AG04450 (cell line): ENCODE results near the gene OLFML1. TPM values are rescaled to one million over a fixed set of nuclear protein-coding genes. Genes with fewer than 3 reads are reported as not detected.

Experiments
- CTCF ChIA-PET: fragments of 300-600, 350-600 bp; formaldehyde crosslinking; extraction: SDS; loops from one replicate; lab custom pipeline; 2022; ENCODE audit warnings: antibody characterized with exemption, inconsistent platforms; lab: Charles Lee
- POLR2A ChIA-PET: fragments of 350-600 bp; formaldehyde crosslinking; extraction: SDS; loops from one replicate; lab custom pipeline; 2021; ENCODE audit warnings: antibody characterized with exemption, inconsistent platforms; lab: Yijun Ruan, JAX
- DNase-seq: peaks from one replicate; pipeline ENCODE4 v3.0.0-alpha.2; 2011; ENCODE audit warnings: low read depth, low spot score
- H3K27ac ChIP-seq: one replicate; pipeline ENCODE4 v1.5.1; 2012; ENCODE audit warnings: low read depth, low read length, control low read depth
- H3K27me3 ChIP-seq: one replicate; pipeline ENCODE4 v1.6.0; 2012; ENCODE audit warnings: low read length; ENCODE audit not compliant: control insufficient read depth, insufficient read depth
- H3K4me3 ChIP-seq: 2 replicates; pipeline ENCODE4 v1.5.1; 2011; ENCODE audit warnings: mild to moderate bottlenecking, low read depth, low read length, control low read depth
- H3K9me3 ChIP-seq: 2 replicates; pipeline ENCODE4 v1.5.1; 2012; ENCODE audit warnings: low read length; ENCODE audit not compliant: control insufficient read depth, insufficient read depth
- polyA plus RNA-seq: library from polyadenylated mRNA; depleted of rRNA; stranded (reverse); fragments of >200 nt; gene quantifications from 2 replicates; pipeline ENCODE4 v1.2.3, GENCODE V29; 2011
- TF ChIP-seq, protein P1 (sequence below): IDR thresholded peaks from 2 replicates; pipeline ENCODE4 v1.5.1; 2011; ENCODE audit warnings: low read depth, low read length, control low read depth, inconsistent platforms

OLFML1 gene
- polyA plus RNA-seq, 1 experiment, result 0.21 TPM

GRCh38 chr11:7494086-7494745 lies 8.9 kb downstream of the OLFML1 start:
- CTCF ChIA-PET, result no interaction called here

GRCh38 chr11:7495882-7496551 lies 10.7 kb downstream of the OLFML1 start:
- H3K9me3 ChIP-seq, result no peaks in the 10 kb centered on the region
- POLR2A ChIA-PET, result no interaction called here
- DNase-seq, result no peak
- CTCF ChIA-PET, result no interaction called here
- H3K4me3 ChIP-seq, result no peak overlapping the region
- no peak overlapping the region for H3K27ac ChIP-seq
- no peaks in the 10 kb centered on the region for H3K27me3 ChIP-seq
- TF ChIP-seq, protein P1, sequence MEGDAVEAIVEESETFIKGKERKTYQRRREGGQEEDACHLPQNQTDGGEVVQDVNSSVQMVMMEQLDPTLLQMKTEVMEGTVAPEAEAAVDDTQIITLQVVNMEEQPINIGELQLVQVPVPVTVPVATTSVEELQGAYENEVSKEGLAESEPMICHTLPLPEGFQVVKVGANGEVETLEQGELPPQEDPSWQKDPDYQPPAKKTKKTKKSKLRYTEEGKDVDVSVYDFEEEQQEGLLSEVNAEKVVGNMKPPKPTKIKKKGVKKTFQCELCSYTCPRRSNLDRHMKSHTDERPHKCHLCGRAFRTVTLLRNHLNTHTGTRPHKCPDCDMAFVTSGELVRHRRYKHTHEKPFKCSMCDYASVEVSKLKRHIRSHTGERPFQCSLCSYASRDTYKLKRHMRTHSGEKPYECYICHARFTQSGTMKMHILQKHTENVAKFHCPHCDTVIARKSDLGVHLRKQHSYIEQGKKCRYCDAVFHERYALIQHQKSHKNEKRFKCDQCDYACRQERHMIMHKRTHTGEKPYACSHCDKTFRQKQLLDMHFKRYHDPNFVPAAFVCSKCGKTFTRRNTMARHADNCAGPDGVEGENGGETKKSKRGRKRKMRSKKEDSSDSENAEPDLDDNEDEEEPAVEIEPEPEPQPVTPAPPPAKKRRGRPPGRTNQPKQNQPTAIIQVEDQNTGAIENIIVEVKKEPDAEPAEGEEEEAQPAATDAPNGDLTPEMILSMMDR, result no peak

More at GRCh38 chr11:7494086-7494745, 8.9 kb downstream of the OLFML1 start:
- Histone ChIP-seq H3K9me3 (no peaks in the 10 kb centered on the region), H3K27ac (no peak overlapping the region), H3K27me3 (no peaks in the 10 kb centered on the region), H3K4me3 (no peak overlapping the region)
- TF ChIP-seq, protein P1, result no peak
- DNase-seq, result no peak
- POLR2A ChIA-PET, result no interaction called here

- H3K9me3 ChIP-seq, result no peaks in the 10 kb centered on the region
- CTCF ChIA-PET, result no interaction called here
- no peak overlapping the region for H3K4me3 ChIP-seq
- H3K27ac ChIP-seq, result no peak overlapping the region
- DNase-seq, result no peak
- TF ChIP-seq, protein P1, result no peak
- no peaks in the 10 kb centered on the region for H3K27me3 ChIP-seq
- POLR2A ChIA-PET, result no interaction called here
Observed at GRCh38 chr11:7498193-7498592, 12.9 kb downstream of the OLFML1 start.

- ChIA-PET CTCF (no interaction called here), POLR2A (no interaction called here)
- TF ChIP-seq, protein P1, result no peak
Observed at GRCh38 chr11:7499081-7499480, 13.8 kb downstream of the OLFML1 start.

DNA sequence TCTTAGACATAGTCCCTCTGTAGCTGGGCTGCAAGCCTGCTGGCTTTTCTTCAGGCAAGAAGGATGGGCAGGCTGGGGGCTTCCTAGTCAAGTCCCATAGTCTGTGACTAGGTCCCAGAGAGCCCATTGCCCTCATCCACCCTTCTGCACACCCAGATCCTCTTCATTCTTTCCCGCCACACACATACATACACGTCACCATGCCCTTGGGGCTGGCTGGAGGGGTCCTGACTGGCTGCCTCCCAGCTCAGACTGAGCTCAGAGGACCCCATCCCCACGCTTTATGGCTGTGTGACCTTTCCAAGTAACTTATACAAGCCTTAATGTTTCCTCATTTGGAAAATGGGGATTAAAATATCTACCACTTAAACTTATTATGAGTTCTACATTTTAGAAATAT lies 14.9 kb downstream of the OLFML1 start:
- no peak overlapping the region for H3K4me3 ChIP-seq
- DNase-seq, result no peak
- ChIA-PET CTCF (no interaction called here), POLR2A (no interaction called here)
- no peaks in the 10 kb centered on the region for H3K27me3 ChIP-seq
- H3K9me3 ChIP-seq, result no peaks in the 10 kb centered on the region
- no peak overlapping the region for H3K27ac ChIP-seq
- TF ChIP-seq, protein P1, result no peak

More at GRCh38 chr11:7499081-7499480, 13.8 kb downstream of the OLFML1 start:
- H3K4me3 ChIP-seq, result no peak overlapping the region
- DNase-seq, result no peak
- H3K27me3 ChIP-seq, result no peaks in the 10 kb centered on the region
- no peaks in the 10 kb centered on the region for H3K9me3 ChIP-seq
- H3K27ac ChIP-seq, result no peak overlapping the region
